Prostate gland (tissue), 2 donors: Measurements from ENCODE around the gene R3HDML.

Source experiments
- CTCF ChIP-seq, 4 experiments: fragments of 200-600 bp in 2 of 4; fragments of 450-650 bp in 2 of 4; sonication (generic) in 2 of 4; IDR thresholded peaks; 1 replicate in 3 of 4; 2 replicates in 1 of 4; pipeline ENCODE4 v1.5.1; 2016 to 2019; ENCODE audit warnings: antibody characterized with exemption in 4 of 4, mild to moderate bottlenecking in 2 of 4, moderate library complexity in 2 of 4
- POLR2AphosphoS5 ChIP-seq: sonication (generic); formaldehyde crosslinking; IDR thresholded peaks from one replicate; pipeline ENCODE4 v1.6.1; 2017; ENCODE audit warnings: antibody characterized with exemption

- no peak for TF ChIP-seq CTCF (IDR thresholded peaks at IDR 0.05)
- TF ChIP-seq POLR2AphosphoS5 = no peak
These were observed 40.8 kb upstream of the R3HDML start for GRCh38 chr20:44296011-44296410.
